ENCODE data around the gene IL17B. TPM values are rescaled to one million over a fixed set of nuclear protein-coding genes. Genes with fewer than 3 reads are reported as not detected.

IL17B gene
- total RNA-seq, 1 experiment from 2014 or later = not detected

GRCh38 chr5:149389552-149390495 lies 10.7 kb upstream of the IL17B start:
- Histone ChIP-seq H3K79me2 (ENCODE audit: low read depth) (no peaks in the 10 kb centered on the region), H3K27me3 (ENCODE audit: insufficient read depth, low read depth) (no peaks in the 10 kb centered on the region), H3K9me3 (ENCODE audit: insufficient read depth, low read depth) (no peaks in the 10 kb centered on the region), H4K20me1 (ENCODE audit: insufficient read depth) (no peaks in the 10 kb centered on the region), H3K4me3 (no peak overlapping the region), H3K36me3 (ENCODE audit: low read depth) (no peaks in the 10 kb centered on the region), H3K9me2 (ENCODE audit: insufficient read depth) (no peaks in the 10 kb centered on the region), H3K4me1 (replicated peaks; ENCODE audit: insufficient read depth) (no peaks in the 10 kb centered on the region), H3F3A (ENCODE audit: insufficient read depth, low read depth) (no peaks in the 10 kb centered on the region), H3K4me2 (no peak overlapping the region), H3K27ac (no peak overlapping the region), H2AFZ (no peak overlapping the region)
- intact Hi-C loops (cut with micrococcal nuclease; ENCODE audit: unreplicated experiment) = no loop called here
- POLR2A ChIA-PET (ENCODE audit: unreplicated experiment) = no interaction called here
- CTCF ChIA-PET = interaction anchor here (0.6 to 0.7 kb wide), 2 partner anchors 16 to 37 kb away, joined by 4 to 5 read pairs; no protein-coding TSS in a partner anchor
- TF ChIP-seq EZH2 (IDR thresholded peaks at IDR 0.05; ENCODE audit: low read depth) = no peak
- no peak for TF ChIP-seq CTCF (conservative IDR thresholded peaks at IDR 0.05)
- no TSS peak for BruUV-seq (replicated peaks)
- DNase-seq = no peak

- H2AFZ ChIP-seq = no peak overlapping the region
- H3K4me1 ChIP-seq (replicated peaks; ENCODE audit: insufficient read depth) = no peaks in the 10 kb centered on the region
- H3K79me2 ChIP-seq (ENCODE audit: low read depth) = no peaks in the 10 kb centered on the region
- H3K9me3 ChIP-seq (ENCODE audit: insufficient read depth, low read depth) = no peaks in the 10 kb centered on the region
- no TSS peak for BruUV-seq (replicated peaks)
- intact Hi-C loops (cut with micrococcal nuclease; ENCODE audit: unreplicated experiment) = no loop called here
- no peak overlapping the region for H3K27ac ChIP-seq
- no peaks in the 10 kb centered on the region for H4K20me1 ChIP-seq (ENCODE audit: insufficient read depth)
- H3K4me2 ChIP-seq = no peak overlapping the region
- no peaks in the 10 kb centered on the region for H3K27me3 ChIP-seq (ENCODE audit: insufficient read depth, low read depth)
- DNase-seq = no peak
- ChIA-PET CTCF (no interaction called here), POLR2A (ENCODE audit: unreplicated experiment) (interaction anchor here (0.5 to 0.7 kb wide), 2 partner anchors 12 to 31 kb away, joined by 4 to 5 read pairs; partner anchors contain the start of gene PCYOX1L)
- no peak for TF ChIP-seq EZH2 (IDR thresholded peaks at IDR 0.05; ENCODE audit: low read depth)
- TF ChIP-seq CTCF (conservative IDR thresholded peaks at IDR 0.05) = no peak
- H3K4me3 ChIP-seq = no peak overlapping the region
- H3F3A ChIP-seq (ENCODE audit: insufficient read depth, low read depth) = no peaks in the 10 kb centered on the region
- H3K36me3 ChIP-seq (ENCODE audit: low read depth) = no peaks in the 10 kb centered on the region
- H3K9me2 ChIP-seq (ENCODE audit: insufficient read depth) = no peaks in the 10 kb centered on the region
Observed at GRCh38 chr5:149388498-149389190, 9.6 kb upstream of the IL17B start.

GRCh38 chr5:149387982-149388381 lies 8.9 kb upstream of the IL17B start:
- Histone ChIP-seq H2AFZ (no peak overlapping the region), H3K27me3 (ENCODE audit: insufficient read depth, low read depth) (no peaks in the 10 kb centered on the region), H3K9me2 (ENCODE audit: insufficient read depth) (no peaks in the 10 kb centered on the region), H3K4me1 (replicated peaks; ENCODE audit: insufficient read depth) (no peaks in the 10 kb centered on the region), H3K79me2 (ENCODE audit: low read depth) (no peaks in the 10 kb centered on the region), H3K36me3 (ENCODE audit: low read depth) (no peaks in the 10 kb centered on the region), H4K20me1 (ENCODE audit: insufficient read depth) (no peaks in the 10 kb centered on the region), H3K27ac (no peak overlapping the region), H3K4me2 (no peak overlapping the region), H3K4me3 (no peak overlapping the region), H3F3A (ENCODE audit: insufficient read depth, low read depth) (no peaks in the 10 kb centered on the region), H3K9me3 (ENCODE audit: insufficient read depth, low read depth) (no peaks in the 10 kb centered on the region)
- intact Hi-C loops (cut with micrococcal nuclease; ENCODE audit: unreplicated experiment) = no loop called here
- POLR2A ChIA-PET (ENCODE audit: unreplicated experiment) = interaction anchor here (0.5 kb wide), 1 partner anchor 30 kb away, joined by 4 read pairs; the partner anchor contains the start of gene PCYOX1L
- BruUV-seq (replicated peaks) = no TSS peak
- CTCF ChIA-PET = interaction anchor here (0.7 kb wide), 1 partner anchor 51 kb away, joined by 16 read pairs; no protein-coding TSS in a partner anchor
- TF ChIP-seq CTCF (conservative IDR thresholded peaks at IDR 0.05) (no peak), EZH2 (IDR thresholded peaks at IDR 0.05; ENCODE audit: low read depth) (no peak)
- DNase-seq = no peak
